Measurements from ENCODE around the gene SLC38A10. TPM values are rescaled to one million over a fixed set of nuclear protein-coding genes. Genes with fewer than 3 reads are reported as not detected.

Gene SLC38A10
- total RNA-seq, 2 donors from 2014 or later = 83.0 to 129 TPM

GRCh38 chr17:81313776-81314397 is 18.8 kb upstream of the SLC38A10 start:
- ATAC-seq (ENCODE audit: insufficient number of reproducible peaks, low FRiP score, low read depth) (no peak), DNase-seq (ENCODE audit: low spot score) (no peak)
- no peaks in the 10 kb centered on the region for H3K9me3 ChIP-seq
- TF ChIP-seq CTCF (IDR thresholded peaks at IDR 0.05) = no peak
- H3K36me3 ChIP-seq = no peaks in the 10 kb centered on the region
- no peaks in the 10 kb centered on the region for H3K27me3 ChIP-seq (replicated peaks; ENCODE audit: insufficient read depth)
- no peak overlapping the region for H3K27ac ChIP-seq
- H3K4me3 ChIP-seq = no peak overlapping the region
- peaks cover 7 to 14% of the 10 kb centered on the region in 2 donors for H3K4me1 ChIP-seq (ENCODE audit: control insufficient read depth in 1 of 2, low read depth in 2 of 2)

- Histone ChIP-seq H3K27ac (no peak overlapping the region), H3K4me1 (ENCODE audit: control insufficient read depth in 1 of 2, low read depth in 2 of 2) (peaks cover 8 to 16% of the 10 kb centered on the region in 2 donors), H3K9me3 (no peaks in the 10 kb centered on the region), H3K27me3 (replicated peaks; ENCODE audit: insufficient read depth) (no peaks in the 10 kb centered on the region), H3K4me3 (no peak overlapping the region), H3K36me3 (no peaks in the 10 kb centered on the region)
- DNase-seq (ENCODE audit: low spot score) = no peak
- TF ChIP-seq CTCF (IDR thresholded peaks at IDR 0.05) = no peak
- no peak for ATAC-seq (ENCODE audit: insufficient number of reproducible peaks, low FRiP score, low read depth)
Measured at GRCh38 chr17:81312624-81313325, 17.7 kb upstream of the SLC38A10 start.

GRCh38 chr17:81311946-81312345 is 16.8 kb upstream of the SLC38A10 start:
- Histone ChIP-seq H3K27me3 (replicated peaks; ENCODE audit: insufficient read depth) (no peaks in the 10 kb centered on the region), H3K27ac (no peak overlapping the region), H3K4me3 (no peak overlapping the region), H3K9me3 (no peaks in the 10 kb centered on the region), H3K36me3 (no peaks in the 10 kb centered on the region), H3K4me1 (ENCODE audit: control insufficient read depth in 1 of 2, low read depth in 2 of 2) (peaks cover 8 to 16% of the 10 kb centered on the region in 2 donors)
- no peak for ATAC-seq (ENCODE audit: insufficient number of reproducible peaks, low FRiP score, low read depth)
- no peak for TF ChIP-seq CTCF (IDR thresholded peaks at IDR 0.05)
- DNase-seq (ENCODE audit: low spot score) = no peak

GRCh38 chr17:81310949-81311550 is 15.9 kb upstream of the SLC38A10 start:
- DNase-seq (ENCODE audit: low spot score) (no peak), ATAC-seq (ENCODE audit: insufficient number of reproducible peaks, low FRiP score, low read depth) (no peak)
- H3K4me1 ChIP-seq (ENCODE audit: control insufficient read depth in 1 of 2, low read depth in 2 of 2) = peaks cover 8 to 16% of the 10 kb centered on the region in 2 donors
- no peak overlapping the region for H3K4me3 ChIP-seq
- no peaks in the 10 kb centered on the region for H3K9me3 ChIP-seq
- TF ChIP-seq CTCF (IDR thresholded peaks at IDR 0.05) = no peak
- H3K27ac ChIP-seq = no peak overlapping the region
- no peaks in the 10 kb centered on the region for H3K27me3 ChIP-seq (replicated peaks; ENCODE audit: insufficient read depth)
- no peaks in the 10 kb centered on the region for H3K36me3 ChIP-seq
